ENCODE results near the gene C1orf210. TPM values are rescaled to one million over a fixed set of nuclear protein-coding genes. Genes with fewer than 3 reads are reported as not detected.

C1orf210 gene
- total and polyA plus RNA-seq, 8 donors, result 8.5 to 22.5 (median 9.5) TPM

GRCh38 chr1:43235040-43235439 lies 50.3 kb downstream of the C1orf210 start:
- H3K27ac ChIP-seq, result no peak overlapping the region
- TF ChIP-seq, protein P1, sequence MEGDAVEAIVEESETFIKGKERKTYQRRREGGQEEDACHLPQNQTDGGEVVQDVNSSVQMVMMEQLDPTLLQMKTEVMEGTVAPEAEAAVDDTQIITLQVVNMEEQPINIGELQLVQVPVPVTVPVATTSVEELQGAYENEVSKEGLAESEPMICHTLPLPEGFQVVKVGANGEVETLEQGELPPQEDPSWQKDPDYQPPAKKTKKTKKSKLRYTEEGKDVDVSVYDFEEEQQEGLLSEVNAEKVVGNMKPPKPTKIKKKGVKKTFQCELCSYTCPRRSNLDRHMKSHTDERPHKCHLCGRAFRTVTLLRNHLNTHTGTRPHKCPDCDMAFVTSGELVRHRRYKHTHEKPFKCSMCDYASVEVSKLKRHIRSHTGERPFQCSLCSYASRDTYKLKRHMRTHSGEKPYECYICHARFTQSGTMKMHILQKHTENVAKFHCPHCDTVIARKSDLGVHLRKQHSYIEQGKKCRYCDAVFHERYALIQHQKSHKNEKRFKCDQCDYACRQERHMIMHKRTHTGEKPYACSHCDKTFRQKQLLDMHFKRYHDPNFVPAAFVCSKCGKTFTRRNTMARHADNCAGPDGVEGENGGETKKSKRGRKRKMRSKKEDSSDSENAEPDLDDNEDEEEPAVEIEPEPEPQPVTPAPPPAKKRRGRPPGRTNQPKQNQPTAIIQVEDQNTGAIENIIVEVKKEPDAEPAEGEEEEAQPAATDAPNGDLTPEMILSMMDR (IDR thresholded peaks at IDR 0.05), result no peak
- intact Hi-C loops (cut with DNase I), result loop anchor here (10.0 kb wide), 2 partner anchors 150 to 180 kb away; partner anchors contain the start of genes MED8 (in 1 of the 2) and SZT2 (in 1 of the 2)
- H3K36me3 ChIP-seq, result no peaks in the 10 kb centered on the region
- no peaks in the 10 kb centered on the region for H3K27me3 ChIP-seq
- no peak for DNase-seq
- no peak for ATAC-seq
- peaks cover 3 to 16% of the 10 kb centered on the region in 2 donors for H3K4me1 ChIP-seq
- no peak overlapping the region for H3K4me3 ChIP-seq
- H3K9me3 ChIP-seq, result no peaks in the 10 kb centered on the region

DNA sequence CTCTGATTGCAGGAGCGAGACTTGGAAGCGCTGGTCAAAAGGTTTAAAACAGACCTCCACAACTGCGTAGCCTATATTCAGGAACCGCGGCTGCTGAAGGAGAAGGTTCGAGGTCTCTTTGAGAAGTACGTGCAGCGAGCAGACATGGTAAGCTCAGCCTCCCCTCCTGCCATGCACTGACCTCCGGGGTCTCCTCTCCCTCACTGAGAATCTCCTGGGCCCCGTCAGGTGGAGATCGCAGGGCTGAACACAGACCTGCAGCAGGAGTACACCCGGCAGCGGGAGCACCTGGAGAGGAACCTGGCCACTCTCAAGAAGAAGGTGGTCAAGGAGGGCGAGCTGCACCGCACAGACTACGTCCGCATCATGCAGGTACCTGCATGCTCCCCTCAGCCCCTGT lies 51.1 kb downstream of the C1orf210 start:
- no peak overlapping the region for H3K4me3 ChIP-seq
- no peaks in the 10 kb centered on the region for H3K27me3 ChIP-seq
- H3K9me3 ChIP-seq, result no peaks in the 10 kb centered on the region
- H3K36me3 ChIP-seq, result no peaks in the 10 kb centered on the region
- intact Hi-C loops (cut with DNase I), result loop anchor here (10.0 kb wide), 2 partner anchors 151 to 181 kb away; partner anchors contain the start of genes MED8 (in 1 of the 2) and SZT2 (in 1 of the 2)
- ATAC-seq (no peak), DNase-seq (no peak)
- TF ChIP-seq, protein P1 (IDR thresholded peaks at IDR 0.05), result no peak
- H3K4me1 ChIP-seq, result peaks cover 9 to 16% of the 10 kb centered on the region in 2 donors
- H3K27ac ChIP-seq, result no peak overlapping the region

- H3K4me1 ChIP-seq, result peaks cover 9 to 11% of the 10 kb centered on the region in 2 donors
- no peaks in the 10 kb centered on the region for H3K27me3 ChIP-seq
- intact Hi-C loops (cut with DNase I), result loop anchor here (10.0 kb wide), 2 partner anchors 151 to 181 kb away; partner anchors contain the start of genes MED8 (in 1 of the 2) and SZT2 (in 1 of the 2)
- H3K27ac ChIP-seq, result no peak overlapping the region
- no peaks in the 10 kb centered on the region for H3K9me3 ChIP-seq
- no peak overlapping the region for H3K4me3 ChIP-seq
- TF ChIP-seq, protein P1 (IDR thresholded peaks at IDR 0.05), result no peak
- ATAC-seq (no peak), DNase-seq (no peak)
- H3K36me3 ChIP-seq, result no peaks in the 10 kb centered on the region
Observed at GRCh38 chr1:43233631-43234030, 51.8 kb downstream of the C1orf210 start.

DNA sequence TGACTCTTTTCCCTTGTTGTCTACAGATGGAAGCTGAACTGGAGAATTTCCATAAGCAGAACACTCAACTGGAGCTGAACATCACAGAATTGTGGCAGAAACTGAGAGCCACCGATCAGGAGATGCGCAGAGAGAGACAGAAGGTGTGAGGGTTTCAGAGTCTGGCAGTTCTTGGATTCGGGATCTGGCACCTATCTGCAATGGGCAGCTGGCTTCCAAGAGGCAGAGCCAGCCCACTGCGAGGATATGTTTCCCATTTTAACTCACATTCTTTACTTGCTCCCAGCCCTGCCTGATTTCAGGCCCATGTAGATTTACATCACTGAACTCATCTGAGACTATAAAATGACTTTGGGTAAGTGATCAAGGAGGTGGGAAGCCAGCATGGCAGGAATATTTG lies 52.9 kb downstream of the C1orf210 start:
- no peak overlapping the region for H3K4me3 ChIP-seq
- DNase-seq (no peak), ATAC-seq (no peak)
- intact Hi-C loops (cut with DNase I), result loop anchor here (10.0 kb wide), 2 partner anchors 152 to 182 kb away; partner anchors contain the start of genes MED8 (in 1 of the 2) and SZT2 (in 1 of the 2)
- H3K36me3 ChIP-seq, result no peaks in the 10 kb centered on the region
- TF ChIP-seq, protein P1 (IDR thresholded peaks at IDR 0.05), result no peak
- H3K27ac ChIP-seq, result peak overlapping the region in 1 of 2 donors; percentile 50
- H3K27me3 ChIP-seq, result no peaks in the 10 kb centered on the region
- H3K4me1 ChIP-seq, result peaks cover 2 to 7% of the 10 kb centered on the region in 2 donors
- H3K9me3 ChIP-seq, result no peaks in the 10 kb centered on the region

GRCh38 chr1:43232074-43232473 lies 53.3 kb downstream of the C1orf210 start:
- ATAC-seq (peak; percentile 21), DNase-seq (no peak)
- H3K9me3 ChIP-seq, result no peaks in the 10 kb centered on the region
- no peak overlapping the region for H3K4me3 ChIP-seq
- H3K27me3 ChIP-seq, result no peaks in the 10 kb centered on the region
- peak overlapping the region in 1 of 2 donors; percentile 50 for H3K27ac ChIP-seq
- no peaks in the 10 kb centered on the region for H3K36me3 ChIP-seq
- peaks cover 6 to 7% of the 10 kb centered on the region in 2 donors for H3K4me1 ChIP-seq
- TF ChIP-seq, protein P1 (IDR thresholded peaks at IDR 0.05), result no peak
- intact Hi-C loops (cut with DNase I), result loop anchor here (10.0 kb wide), 2 partner anchors 153 to 183 kb away; partner anchors contain the start of genes MED8 (in 1 of the 2) and SZT2 (in 1 of the 2)

Other genes starting within 250 kb of the C1orf210 start
- 10 to 100 TPM; 32.1 to 55.1 TPM for gene EBNA1BP2, start 113.3 kb downstream of the C1orf210 start, total RNA-seq
- gene EBNA1BP2, start 113.3 kb downstream of the C1orf210 start, polyA plus RNA-seq (ENCODE audit: insufficient read length in 6 of 6), result 10 to 100 TPM; 42.0 to 54.0 (median 51.2) TPM
- gene CFAP57, start 113.3 kb downstream of the C1orf210 start, total RNA-seq, result 1 to 10 TPM in 1 of 2 donors, under 1 TPM in 1; 0.73 to 2.4 TPM
- 1 to 10 TPM; 1.6 to 5.8 (median 4.6) TPM for gene CFAP57, start 113.3 kb downstream of the C1orf210 start, polyA plus RNA-seq (ENCODE audit: insufficient read length in 6 of 6)
- gene TMEM125, start 15.6 kb downstream of the C1orf210 start, total RNA-seq, result 100 to 1,000 TPM; 104 to 202 TPM
- 10 to 100 TPM; 36.1 to 44.0 (median 40.2) TPM for gene TMEM125, start 15.6 kb downstream of the C1orf210 start, polyA plus RNA-seq (ENCODE audit: insufficient read length in 6 of 6)
- gene TIE1, start 15.4 kb upstream of the C1orf210 start, total RNA-seq, result 10 to 100 TPM; 38.5 to 67.8 TPM
- gene TIE1, start 15.4 kb upstream of the C1orf210 start, polyA plus RNA-seq (ENCODE audit: insufficient read length in 6 of 6), result 100 to 1,000 TPM in 3 of 6 donors, 10 to 100 TPM in 3; 87.6 to 110 (median 98.3) TPM
- under 1 TPM; 0.24 to 0.67 TPM for gene MPL, start 52.2 kb upstream of the C1orf210 start, total RNA-seq
- 1 to 10 TPM; 1.0 to 1.4 (median 1.3) TPM for gene MPL, start 52.2 kb upstream of the C1orf210 start, polyA plus RNA-seq (ENCODE audit: insufficient read length in 6 of 6)
- 10 to 100 TPM in 1 of 2 donors, 1 to 10 TPM in 1; 7.9 to 18.0 TPM for gene CDC20, start 73.4 kb upstream of the C1orf210 start, total RNA-seq
- 10 to 100 TPM; 30.3 to 73.7 (median 32.9) TPM for gene CDC20, start 73.4 kb upstream of the C1orf210 start, polyA plus RNA-seq (ENCODE audit: insufficient read length in 6 of 6)
- gene ELOVL1, start 82.4 kb upstream of the C1orf210 start, total RNA-seq, result 100 to 1,000 TPM; 118 to 144 TPM
- gene ELOVL1, start 82.4 kb upstream of the C1orf210 start, polyA plus RNA-seq (ENCODE audit: insufficient read length in 6 of 6), result 10 to 100 TPM; 64.9 to 83.7 (median 78.2) TPM
- gene MED8, start 104.2 kb upstream of the C1orf210 start, total RNA-seq, result 10 to 100 TPM; 40.3 to 48.5 TPM
- 10 to 100 TPM; 32.1 to 37.6 (median 36.2) TPM for gene MED8, start 104.2 kb upstream of the C1orf210 start, polyA plus RNA-seq (ENCODE audit: insufficient read length in 6 of 6)
- gene SZT2, start 104.3 kb upstream of the C1orf210 start, total RNA-seq, result 10 to 100 TPM; 40.1 to 68.0 TPM
- gene SZT2, start 104.3 kb upstream of the C1orf210 start, polyA plus RNA-seq (ENCODE audit: insufficient read length in 6 of 6), result 10 to 100 TPM; 25.3 to 38.1 (median 30.8) TPM
- gene HYI, start 168.3 kb upstream of the C1orf210 start, total RNA-seq, result 10 to 100 TPM; 55.9 to 60.2 TPM
- 10 to 100 TPM; 42.5 to 51.3 (median 47.6) TPM for gene HYI, start 168.3 kb upstream of the C1orf210 start, polyA plus RNA-seq (ENCODE audit: insufficient read length in 6 of 6)
- 100 to 1,000 TPM; 123 to 279 TPM for gene PTPRF, start 245.3 kb upstream of the C1orf210 start, total RNA-seq
- gene PTPRF, start 245.3 kb upstream of the C1orf210 start, polyA plus RNA-seq (ENCODE audit: insufficient read length in 6 of 6), result 100 to 1,000 TPM; 154 to 249 (median 195) TPM